ENCODE data around the gene SLC25A30.
"Not testable (repeated sequence)": the region's sequence is repeated elsewhere in the genome, so short reads cannot be mapped to it uniquely, and the experiment has no call there.

Gene SLC25A30

GRCh38 chr13:45377314-45377713, 40.9 kb downstream of the SLC25A30 start:
- H3K79me2 ChIP-seq (ENCODE audit: insufficient read depth, low read length); H3K4me2 ChIP-seq (ENCODE audit: low read depth, low read length, poor library complexity, severe bottlenecking); H4K20me1 ChIP-seq (ENCODE audit: low read depth, low read length); H3K27me3 ChIP-seq (ENCODE audit: low read length); H3K9ac ChIP-seq (ENCODE audit: low read length); H2AFZ ChIP-seq (ENCODE audit: low read depth, low read length, severe bottlenecking); H3K4me3 ChIP-seq (ENCODE audit: insufficient read depth, low read length, poor library complexity, severe bottlenecking); H3K9me2 ChIP-seq (replicated peaks; ENCODE audit: insufficient read depth, low read length); H3K9me3 ChIP-seq (ENCODE audit: insufficient read depth, low read length); H3K36me3 ChIP-seq (ENCODE audit: low read length); H3F3A ChIP-seq (ENCODE audit: insufficient read depth); H3K27ac ChIP-seq (ENCODE audit: low read depth, low read length): not testable (repeated sequence)

GRCh38 chr13:45376651-45377050, 41.5 kb downstream of the SLC25A30 start:
- not testable (repeated sequence) for H3K36me3 ChIP-seq (ENCODE audit: low read length); H2AFZ ChIP-seq (ENCODE audit: low read depth, low read length, severe bottlenecking); H3K79me2 ChIP-seq (ENCODE audit: insufficient read depth, low read length); H3K27me3 ChIP-seq (ENCODE audit: low read length); H3K9me3 ChIP-seq (ENCODE audit: insufficient read depth, low read length); H4K20me1 ChIP-seq (ENCODE audit: low read depth, low read length); H3K4me2 ChIP-seq (ENCODE audit: low read depth, low read length, poor library complexity, severe bottlenecking); H3K9me2 ChIP-seq (replicated peaks; ENCODE audit: insufficient read depth, low read length); H3K9ac ChIP-seq (ENCODE audit: low read length); H3K4me3 ChIP-seq (ENCODE audit: insufficient read depth, low read length, poor library complexity, severe bottlenecking); H3F3A ChIP-seq (ENCODE audit: insufficient read depth); H3K27ac ChIP-seq (ENCODE audit: low read depth, low read length)

- Histone ChIP-seq H3K9ac (ENCODE audit: low read length) (no peak overlapping the region), H3K9me2 (replicated peaks; ENCODE audit: insufficient read depth, low read length) (no peaks in the 10 kb centered on the region), H3K36me3 (ENCODE audit: low read length) (no peaks in the 10 kb centered on the region), H3K4me2 (ENCODE audit: low read depth, low read length, poor library complexity, severe bottlenecking) (no peak overlapping the region), H3K4me3 (ENCODE audit: insufficient read depth, low read length, poor library complexity, severe bottlenecking) (no peak overlapping the region), H3K27ac (ENCODE audit: low read depth, low read length) (no peak overlapping the region), H4K20me1 (ENCODE audit: low read depth, low read length) (no peaks in the 10 kb centered on the region), H3K27me3 (ENCODE audit: low read length) (no peaks in the 10 kb centered on the region), H2AFZ (ENCODE audit: low read depth, low read length, severe bottlenecking) (no peak overlapping the region), H3K79me2 (ENCODE audit: insufficient read depth, low read length) (no peaks in the 10 kb centered on the region), H3F3A (ENCODE audit: insufficient read depth) (no peaks in the 10 kb centered on the region), H3K9me3 (ENCODE audit: insufficient read depth, low read length) (no peaks in the 10 kb centered on the region)
- TF ChIP-seq EZH2phosphoT487 (conservative IDR thresholded peaks at IDR 0.05; ENCODE audit: low read length) (no peak), CTCF (IDR thresholded peaks at IDR 0.05; ENCODE audit: insufficient read depth, low read length, poor library complexity, severe bottlenecking) (no peak)
Measured at GRCh38 chr13:45374917-45375316, 43.3 kb downstream of the SLC25A30 start.

- H3F3A ChIP-seq (ENCODE audit: insufficient read depth) = no peaks in the 10 kb centered on the region
- TF ChIP-seq CTCF (IDR thresholded peaks at IDR 0.05; ENCODE audit: insufficient read depth, low read length, poor library complexity, severe bottlenecking) = no peak
- TF ChIP-seq EZH2phosphoT487 (conservative IDR thresholded peaks at IDR 0.05; ENCODE audit: low read length) = no peak
- no peaks in the 10 kb centered on the region for H3K36me3 ChIP-seq (ENCODE audit: low read length)
- H4K20me1 ChIP-seq (ENCODE audit: low read depth, low read length) = no peaks in the 10 kb centered on the region
- no peaks in the 10 kb centered on the region for H3K27me3 ChIP-seq (ENCODE audit: low read length)
- H2AFZ ChIP-seq (ENCODE audit: low read depth, low read length, severe bottlenecking) = no peak overlapping the region
- no peaks in the 10 kb centered on the region for H3K9me3 ChIP-seq (ENCODE audit: insufficient read depth, low read length)
- H3K4me3 ChIP-seq (ENCODE audit: insufficient read depth, low read length, poor library complexity, severe bottlenecking) = no peak overlapping the region
- no peak overlapping the region for H3K4me2 ChIP-seq (ENCODE audit: low read depth, low read length, poor library complexity, severe bottlenecking)
- H3K9me2 ChIP-seq (replicated peaks; ENCODE audit: insufficient read depth, low read length) = no peaks in the 10 kb centered on the region
- H3K79me2 ChIP-seq (ENCODE audit: insufficient read depth, low read length) = no peaks in the 10 kb centered on the region
- no peak overlapping the region for H3K9ac ChIP-seq (ENCODE audit: low read length)
- no peak overlapping the region for H3K27ac ChIP-seq (ENCODE audit: low read depth, low read length)
Measured at GRCh38 chr13:45373162-45373547, 45.0 kb downstream of the SLC25A30 start.
